ENCODE data around the gene MAPK10. TPM values are rescaled to one million over a fixed set of nuclear protein-coding genes. Genes with fewer than 3 reads are reported as not detected.
"Not testable (repeated sequence)": the region's sequence is repeated elsewhere in the genome, so short reads cannot be mapped to it uniquely, and the experiment has no call there.

MAPK10 gene
- total RNA-seq, 1 experiment from 2014 or later: 3.6 TPM

DNA sequence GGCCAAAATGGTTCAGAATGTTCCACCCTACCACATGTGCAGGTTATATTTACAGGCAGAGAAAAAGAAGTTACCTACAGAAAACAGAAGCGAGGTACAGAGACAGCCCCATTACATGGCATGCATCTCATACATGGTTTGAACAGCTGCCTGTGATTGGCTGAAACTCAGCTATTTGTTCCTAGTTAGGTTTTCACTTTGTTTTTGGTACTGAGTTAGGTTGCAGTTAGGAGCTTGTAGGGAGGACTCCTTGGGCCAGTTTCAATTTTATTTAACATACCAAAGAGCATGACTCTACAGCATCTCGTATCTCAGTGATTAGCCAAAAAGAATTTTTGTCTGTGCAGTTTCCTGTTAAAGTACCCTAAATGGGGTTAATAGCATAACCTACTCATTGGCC lies 392.0 kb downstream of the MAPK10 start:
- intact Hi-C loops (cut with micrococcal nuclease; ENCODE audit: unreplicated experiment): loop anchor here (1.0 to 10.0 kb wide), 2 partner anchors 93 to 142 kb away; no protein-coding TSS in a partner anchor
- H3K36me3 Mint-ChIP-seq (ENCODE audit: insufficient read depth, unreplicated experiment): no peaks in the 10 kb centered on the region
- H3K9me3 Mint-ChIP-seq (ENCODE audit: low read depth, unreplicated experiment): no peaks in the 10 kb centered on the region
- TF ChIP-seq CTCF (IDR thresholded peaks at IDR 0.05; ENCODE audit: unreplicated experiment): no peak
- H3K4me1 Mint-ChIP-seq (ENCODE audit: low read depth, unreplicated experiment): peaks cover 10% of the 10 kb centered on the region
- no peak overlapping the region for H3K4me3 Mint-ChIP-seq (ENCODE audit: low read depth, unreplicated experiment)
- H3K27ac Mint-ChIP-seq (ENCODE audit: unreplicated experiment): no peak overlapping the region
- no TSS peak for BruUV-seq (replicated peaks)
- CTCF ChIA-PET: interaction anchor here (3.7 kb wide), 1 partner anchor 171 kb away, joined by 47 read pairs; no protein-coding TSS in a partner anchor
- no peaks in the 10 kb centered on the region for H3K27me3 Mint-ChIP-seq (ENCODE audit: unreplicated experiment)
- no peak for DNase-seq

- Mint-ChIP-seq H3K36me3 (ENCODE audit: insufficient read depth, unreplicated experiment) (no peaks in the 10 kb centered on the region), H3K9me3 (ENCODE audit: low read depth, unreplicated experiment) (no peaks in the 10 kb centered on the region), H3K27ac (ENCODE audit: unreplicated experiment) (no peak overlapping the region), H3K4me3 (ENCODE audit: low read depth, unreplicated experiment) (no peak overlapping the region), H3K27me3 (ENCODE audit: unreplicated experiment) (no peaks in the 10 kb centered on the region), H3K4me1 (ENCODE audit: low read depth, unreplicated experiment) (peaks cover 10% of the 10 kb centered on the region)
- CTCF ChIA-PET: no interaction called here
- BruUV-seq (replicated peaks): no TSS peak
- DNase-seq: no peak
- no peak for TF ChIP-seq CTCF (IDR thresholded peaks at IDR 0.05; ENCODE audit: unreplicated experiment)
- intact Hi-C loops (cut with micrococcal nuclease; ENCODE audit: unreplicated experiment): loop anchor here (10.0 kb wide), 1 partner anchor 92 kb away; no protein-coding TSS in a partner anchor
These were observed 393.5 kb downstream of the MAPK10 start for GRCh38 chr4:85966373-85966772.

- H3K27me3 Mint-ChIP-seq (ENCODE audit: unreplicated experiment): no peaks in the 10 kb centered on the region
- no peaks in the 10 kb centered on the region for H3K9me3 Mint-ChIP-seq (ENCODE audit: low read depth, unreplicated experiment)
- no peak for TF ChIP-seq CTCF (IDR thresholded peaks at IDR 0.05; ENCODE audit: unreplicated experiment)
- H3K27ac Mint-ChIP-seq (ENCODE audit: unreplicated experiment): no peak overlapping the region
- BruUV-seq (replicated peaks): no TSS peak
- no peaks in the 10 kb centered on the region for H3K36me3 Mint-ChIP-seq (ENCODE audit: insufficient read depth, unreplicated experiment)
- CTCF ChIA-PET: interaction anchor here (1.8 kb wide), 1 partner anchor 169 kb away, joined by 29 read pairs; no protein-coding TSS in a partner anchor
- H3K4me3 Mint-ChIP-seq (ENCODE audit: low read depth, unreplicated experiment): no peak overlapping the region
- no peak for DNase-seq
- peaks cover 10% of the 10 kb centered on the region for H3K4me1 Mint-ChIP-seq (ENCODE audit: low read depth, unreplicated experiment)
- intact Hi-C loops (cut with micrococcal nuclease; ENCODE audit: unreplicated experiment): loop anchor here (10.0 kb wide), 1 partner anchor 91 kb away; no protein-coding TSS in a partner anchor
These were observed 394.3 kb downstream of the MAPK10 start for GRCh38 chr4:85965529-85965928.

DNA sequence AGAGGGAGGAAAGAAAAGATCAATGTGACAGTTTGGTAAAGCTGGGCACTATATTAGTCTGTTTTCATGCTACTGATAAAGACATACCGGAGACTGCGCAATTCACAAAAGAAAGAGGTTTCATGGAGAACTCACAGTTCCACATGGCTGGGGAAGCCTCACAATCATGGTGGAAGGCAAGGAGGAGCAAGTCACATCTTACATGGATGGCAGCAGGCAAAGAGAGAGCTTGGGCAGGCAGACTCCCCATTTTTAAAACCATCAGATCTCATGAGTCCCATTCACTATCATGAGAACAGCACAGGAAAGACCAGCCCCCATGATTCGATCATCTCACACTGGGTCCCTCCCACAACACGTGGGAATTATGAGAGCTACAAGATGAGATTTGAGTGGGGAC lies 394.8 kb downstream of the MAPK10 start:
- intact Hi-C loops (cut with micrococcal nuclease; ENCODE audit: unreplicated experiment): loop anchor here (10.0 kb wide), 1 partner anchor 90 kb away; no protein-coding TSS in a partner anchor
- H3K4me3 Mint-ChIP-seq (ENCODE audit: low read depth, unreplicated experiment); H3K27me3 Mint-ChIP-seq (ENCODE audit: unreplicated experiment); H3K27ac Mint-ChIP-seq (ENCODE audit: unreplicated experiment); DNase-seq; BruUV-seq (replicated peaks); H3K36me3 Mint-ChIP-seq (ENCODE audit: insufficient read depth, unreplicated experiment); H3K9me3 Mint-ChIP-seq (ENCODE audit: low read depth, unreplicated experiment): not testable (repeated sequence)
- CTCF ChIA-PET: interaction anchor here (0.6 to 1.8 kb wide), 5 partner anchors 126 to 168 kb away, joined by 3 to 29 read pairs (median 3); no protein-coding TSS in a partner anchor
- peaks cover 10% of the 10 kb centered on the region for H3K4me1 Mint-ChIP-seq (ENCODE audit: low read depth, unreplicated experiment)

GRCh38 chr4:85964298-85964697 lies 395.6 kb downstream of the MAPK10 start:
- Mint-ChIP-seq H3K9me3 (ENCODE audit: low read depth, unreplicated experiment) (no peaks in the 10 kb centered on the region), H3K4me1 (ENCODE audit: low read depth, unreplicated experiment) (peaks cover 10% of the 10 kb centered on the region), H3K27ac (ENCODE audit: unreplicated experiment) (no peak overlapping the region), H3K36me3 (ENCODE audit: insufficient read depth, unreplicated experiment) (no peaks in the 10 kb centered on the region), H3K4me3 (ENCODE audit: low read depth, unreplicated experiment) (no peak overlapping the region), H3K27me3 (ENCODE audit: unreplicated experiment) (no peaks in the 10 kb centered on the region)
- intact Hi-C loops (cut with micrococcal nuclease; ENCODE audit: unreplicated experiment): loop anchor here (1.0 to 10.0 kb wide), 2 partner anchors 89 to 138 kb away; no protein-coding TSS in a partner anchor
- TF ChIP-seq CTCF (IDR thresholded peaks at IDR 0.05; ENCODE audit: unreplicated experiment): no peak
- BruUV-seq (replicated peaks): no TSS peak
- CTCF ChIA-PET: interaction anchor here (0.6 to 1.8 kb wide), 5 partner anchors 125 to 167 kb away, joined by 3 to 29 read pairs (median 3); no protein-coding TSS in a partner anchor
- no peak for DNase-seq

Measured in Calu3 (cell line).